Pancreas (tissue), 10 donors: ENCODE results near the gene KCNA4. TPM values are rescaled to one million over a fixed set of nuclear protein-coding genes. Genes with fewer than 3 reads are reported as not detected.

ENCODE experiments used
- ATAC-seq, 4 donors: fragments of 200-7000 bp; cut with Tn5 transposase; one replicate each; pipeline versions ENCODE4 v1.8.0 to v1.9.1; 2020; ENCODE audit warnings: mild to moderate bottlenecking in 4 of 4, moderate library complexity in 4 of 4
- DNase-seq, 6 donors: peaks; one replicate each; pipeline ENCODE4 v3.0.0-alpha.2; 2020
- FAIRE-seq: peaks from 2 replicates; lab custom pipeline; 2012; peaks lifted over from hg19 to GRCh38; lab: Jason Lieb, UNC
- H3K27ac ChIP-seq, 4 donors: fragments of 200-600 bp; sonication (generic); 1 replicate in 3 of 4; 2 replicates in 1 of 4; pipeline versions ENCODE4 v1.5.0 to v1.8.0; 2020
- H3K27me3 ChIP-seq, 4 donors: fragments of 200-600 bp; one replicate each; pipeline ENCODE4 v1.8.0; 2021
- H3K36me3 ChIP-seq, 3 donors: fragments of 200-600 bp; sonication (generic) in 1 of 3; one replicate each; pipeline versions ENCODE4 v1.5.0 to v1.8.0; 2020 to 2021
- H3K4me1 ChIP-seq, 3 donors: fragments of 200-600 bp; one replicate each; pipeline ENCODE4 v1.8.0; 2021
- H3K4me3 ChIP-seq, 4 donors: fragments of 200-600 bp; sonication (generic) in 2 of 4; one replicate each; pipeline versions ENCODE4 v1.5.0 to v1.8.0; 2020 to 2021
- H3K9me3 ChIP-seq, 4 donors: fragments of 200-600 bp; one replicate each; pipeline ENCODE4 v1.8.0; 2021
- WGBS, 2 donors: extraction: QIAGEN DNeasy Blood & Tissue Kit; methylation state at CpG; one replicate each; pipeline ENCODE4 v1.1.7; 2013; 5-methylcytosine and 5-hydroxymethylcytosine counted together
- intact Hi-C, 3 donors: fragments of 100-400 bp; cut with DNase I; formaldehyde crosslinking; loops; one replicate each; pipeline versions ENCODE4 v1.11.1 to v1.14.2; 2022
- polyA plus RNA-seq, 2 donors: library from polyadenylated mRNA; stranded (reverse); fragments of 200-250 nt; gene quantifications; one replicate each; pipeline ENCODE4 v1.2.3, GENCODE V29; 2013
- total RNA-seq, 6 donors: library from RNA; stranded (reverse); fragmentation: NEBNext Ultra II Directional in 4 of 6; extraction: Animal tissue kit (Norgen Biotek cat#: 25700) in 4 of 6; gene quantifications; one replicate each; pipeline versions ENCODE4 v1.2.1 to v1.2.4, GENCODE V29; 2021 to 2023
- TF ChIP-seq, protein P1 (sequence below), 4 donors: fragments of 200-600 bp; sonication (generic) in 3 of 4; IDR thresholded peaks; one replicate each; pipeline versions ENCODE4 v1.5.0 to v1.8.0; 2021; ENCODE audit warnings: antibody characterized with exemption in 4 of 4
- donor health status: healthy with polysubstance abuse.
- donor health status: DM: no; HTN: no; CAD: no; lungs with moderate emphysema.
- donor health status: DM: no; HTN: no; CAD: no.
- donor health status: control.
- donor health status: control.
- donor health status: Bipolar disorder and iron deficiency.
- donor health status: DM: yes; HTN: yes; CAD: no.
- donor health status: DM: no; HTN: no; CAD: no.
- donor health status: DM: no; HTN: no; CAD: no.
- donor health status: DM: yes; HTN: yes; CAD: no.

KCNA4 gene
- total and polyA plus RNA-seq, 8 donors = 0.15 TPM; not detected in 7

DNA sequence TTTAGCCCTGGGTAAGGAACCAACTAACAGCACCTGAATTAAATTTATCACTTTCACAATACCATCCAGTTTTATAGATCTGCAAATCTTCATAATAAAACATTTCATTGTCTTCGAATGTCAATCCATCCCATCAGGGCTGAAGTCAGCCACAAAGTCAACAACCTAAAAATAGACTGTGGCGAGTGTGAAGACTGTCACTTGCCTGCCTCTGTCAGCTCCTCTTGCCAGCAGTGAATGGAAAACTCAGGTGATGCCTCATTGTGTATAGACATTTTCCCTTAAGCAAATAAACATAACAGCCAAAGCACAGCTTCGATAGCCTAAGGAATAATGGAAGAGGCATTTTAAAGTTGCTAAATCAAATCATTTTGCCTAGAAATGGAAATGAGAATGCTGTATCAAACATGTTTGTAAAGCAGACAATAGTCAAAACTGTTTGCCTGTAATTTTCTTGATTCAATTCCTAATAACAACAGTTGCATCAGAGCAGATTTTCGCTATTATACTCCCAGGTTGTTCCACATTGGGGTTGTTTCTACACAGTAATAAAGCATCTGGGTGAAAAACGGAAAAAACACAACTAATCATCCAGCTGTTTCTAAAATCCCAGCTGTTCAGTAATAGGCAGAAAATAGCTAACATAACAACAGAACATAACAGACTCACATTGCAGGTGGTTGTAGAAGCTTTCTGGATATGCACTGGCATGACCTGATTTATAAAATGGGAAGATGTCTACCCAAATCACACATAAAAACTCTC is 15.7 kb downstream of the KCNA4 start:
- intact Hi-C loops = no loop called here

GRCh38 chr11:29996016-29996415 is 20.8 kb downstream of the KCNA4 start:
- Histone ChIP-seq H3K4me3 (no peak overlapping the region), H3K4me1 (no peaks in the 10 kb centered on the region), H3K27me3 (no peaks in the 10 kb centered on the region), H3K36me3 (no peaks in the 10 kb centered on the region), H3K9me3 (no peaks in the 10 kb centered on the region), H3K27ac (no peak overlapping the region)
- FAIRE-seq = no peak
- TF ChIP-seq, protein P1, sequence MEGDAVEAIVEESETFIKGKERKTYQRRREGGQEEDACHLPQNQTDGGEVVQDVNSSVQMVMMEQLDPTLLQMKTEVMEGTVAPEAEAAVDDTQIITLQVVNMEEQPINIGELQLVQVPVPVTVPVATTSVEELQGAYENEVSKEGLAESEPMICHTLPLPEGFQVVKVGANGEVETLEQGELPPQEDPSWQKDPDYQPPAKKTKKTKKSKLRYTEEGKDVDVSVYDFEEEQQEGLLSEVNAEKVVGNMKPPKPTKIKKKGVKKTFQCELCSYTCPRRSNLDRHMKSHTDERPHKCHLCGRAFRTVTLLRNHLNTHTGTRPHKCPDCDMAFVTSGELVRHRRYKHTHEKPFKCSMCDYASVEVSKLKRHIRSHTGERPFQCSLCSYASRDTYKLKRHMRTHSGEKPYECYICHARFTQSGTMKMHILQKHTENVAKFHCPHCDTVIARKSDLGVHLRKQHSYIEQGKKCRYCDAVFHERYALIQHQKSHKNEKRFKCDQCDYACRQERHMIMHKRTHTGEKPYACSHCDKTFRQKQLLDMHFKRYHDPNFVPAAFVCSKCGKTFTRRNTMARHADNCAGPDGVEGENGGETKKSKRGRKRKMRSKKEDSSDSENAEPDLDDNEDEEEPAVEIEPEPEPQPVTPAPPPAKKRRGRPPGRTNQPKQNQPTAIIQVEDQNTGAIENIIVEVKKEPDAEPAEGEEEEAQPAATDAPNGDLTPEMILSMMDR (IDR thresholded peaks at IDR 0.05) = no peak
- ATAC-seq = no peak
- intact Hi-C loops = no loop called here
- no peak for DNase-seq
- 79 to 92% methylated on average over 1 of the region's 1 CpG for whole genome bisulfite sequencing, 2 donors

More for the DNA sequence above, 15.7 kb downstream of the KCNA4 start:
- 24 to 27% methylated on average over 5 of the region's 5 CpGs for WGBS, 2 donors
- no peaks in the 10 kb centered on the region for H3K9me3 ChIP-seq
- no peak for DNase-seq
- no peaks in the 10 kb centered on the region for H3K27me3 ChIP-seq
- H3K27ac ChIP-seq = no peak overlapping the region
- no peak for FAIRE-seq
- no peak for ATAC-seq
- no peaks in the 10 kb centered on the region for H3K4me1 ChIP-seq
- TF ChIP-seq, protein P1 (IDR thresholded peaks at IDR 0.05) = no peak
- no peak overlapping the region for H3K4me3 ChIP-seq
- H3K36me3 ChIP-seq = no peaks in the 10 kb centered on the region

DNA sequence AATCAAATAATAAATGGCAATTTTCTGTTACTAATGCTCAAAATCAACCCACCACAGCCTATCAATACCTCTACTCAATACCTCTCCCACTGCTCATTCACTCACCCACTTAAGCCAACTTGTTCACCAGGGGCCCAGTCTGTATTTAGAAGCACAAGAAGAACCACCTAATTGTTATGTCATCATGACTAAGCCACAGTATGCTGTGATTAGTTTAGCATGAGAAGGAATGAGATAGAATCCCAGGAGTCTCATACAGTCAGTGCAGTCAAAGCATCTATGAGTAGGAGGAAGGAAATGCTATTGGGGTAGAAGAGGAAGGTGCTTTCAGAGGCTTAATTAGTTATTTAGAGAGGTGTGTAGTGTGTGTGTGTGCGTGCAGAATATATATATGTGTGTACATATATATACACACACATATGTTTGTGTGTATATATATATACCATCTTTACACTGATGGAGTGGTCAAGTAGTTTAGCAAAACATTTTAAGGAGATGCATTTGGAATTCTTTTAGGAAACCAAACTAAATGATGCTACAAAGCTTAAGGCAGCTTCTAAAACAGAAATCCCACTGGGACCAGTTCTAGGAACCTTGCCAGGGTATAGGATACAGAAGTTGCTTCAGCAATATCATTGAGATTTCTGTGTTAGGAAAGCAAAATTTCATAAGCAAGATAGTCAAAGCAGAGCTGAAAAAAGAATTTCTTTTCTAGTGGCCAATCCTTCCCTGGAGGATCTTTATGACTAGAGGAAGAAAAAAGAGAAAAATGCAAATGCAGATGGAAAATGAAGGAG is 27.5 kb downstream of the KCNA4 start:
- H3K9me3 ChIP-seq = no peaks in the 10 kb centered on the region
- H3K4me1 ChIP-seq = no peaks in the 10 kb centered on the region
- WGBS, 2 donors = 61 to 79% methylated on average over 1 of the region's 1 CpG
- no peaks in the 10 kb centered on the region for H3K36me3 ChIP-seq
- H3K27ac ChIP-seq = no peak overlapping the region
- H3K27me3 ChIP-seq = no peaks in the 10 kb centered on the region
- ATAC-seq = no peak
- H3K4me3 ChIP-seq = no peak overlapping the region
- intact Hi-C loops = no loop called here
- TF ChIP-seq, protein P1 (IDR thresholded peaks at IDR 0.05) = no peak
- no peak for FAIRE-seq
- DNase-seq = no peak

DNA sequence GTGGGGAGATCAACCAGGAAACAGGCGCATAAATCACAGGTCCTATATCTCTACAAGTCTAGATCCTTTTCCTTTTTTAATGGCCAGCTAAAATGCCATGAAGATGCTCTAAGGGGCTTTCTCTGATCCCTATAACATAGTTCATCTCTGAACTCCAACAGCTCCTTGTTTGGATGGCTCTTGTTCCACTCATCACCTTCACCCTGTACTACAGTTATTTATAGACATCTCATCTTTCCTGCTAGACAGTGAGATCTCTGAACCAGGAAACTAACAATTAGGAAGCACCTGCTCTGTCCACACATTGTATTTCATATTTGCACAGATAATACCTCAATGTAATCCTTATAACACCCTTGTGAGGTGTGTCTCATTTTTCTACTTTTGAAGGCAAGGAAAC is 31.6 kb downstream of the KCNA4 start:
- WGBS, 2 donors = 82 to 89% methylated on average over 1 of the region's 1 CpG
- TF ChIP-seq, protein P1 (IDR thresholded peaks at IDR 0.05) = no peak
- FAIRE-seq = no peak
- intact Hi-C loops = no loop called here
- H3K4me1 ChIP-seq = no peaks in the 10 kb centered on the region
- H3K9me3 ChIP-seq = no peaks in the 10 kb centered on the region
- no peaks in the 10 kb centered on the region for H3K36me3 ChIP-seq
- DNase-seq = no peak
- no peak overlapping the region for H3K27ac ChIP-seq
- no peak for ATAC-seq
- H3K4me3 ChIP-seq = no peak overlapping the region
- H3K27me3 ChIP-seq = no peaks in the 10 kb centered on the region
